ENCODE data around the gene SRC. TPM values are rescaled to one million over a fixed set of nuclear protein-coding genes. Genes with fewer than 3 reads are reported as not detected.
A peak's percentile ranks its signal among the peaks of the same experiment; 100 is the strongest.

SRC gene
- total RNA-seq, 4 donors from 2014 or later, result 27.5 to 52.2 (median 42.3) TPM

DNA sequence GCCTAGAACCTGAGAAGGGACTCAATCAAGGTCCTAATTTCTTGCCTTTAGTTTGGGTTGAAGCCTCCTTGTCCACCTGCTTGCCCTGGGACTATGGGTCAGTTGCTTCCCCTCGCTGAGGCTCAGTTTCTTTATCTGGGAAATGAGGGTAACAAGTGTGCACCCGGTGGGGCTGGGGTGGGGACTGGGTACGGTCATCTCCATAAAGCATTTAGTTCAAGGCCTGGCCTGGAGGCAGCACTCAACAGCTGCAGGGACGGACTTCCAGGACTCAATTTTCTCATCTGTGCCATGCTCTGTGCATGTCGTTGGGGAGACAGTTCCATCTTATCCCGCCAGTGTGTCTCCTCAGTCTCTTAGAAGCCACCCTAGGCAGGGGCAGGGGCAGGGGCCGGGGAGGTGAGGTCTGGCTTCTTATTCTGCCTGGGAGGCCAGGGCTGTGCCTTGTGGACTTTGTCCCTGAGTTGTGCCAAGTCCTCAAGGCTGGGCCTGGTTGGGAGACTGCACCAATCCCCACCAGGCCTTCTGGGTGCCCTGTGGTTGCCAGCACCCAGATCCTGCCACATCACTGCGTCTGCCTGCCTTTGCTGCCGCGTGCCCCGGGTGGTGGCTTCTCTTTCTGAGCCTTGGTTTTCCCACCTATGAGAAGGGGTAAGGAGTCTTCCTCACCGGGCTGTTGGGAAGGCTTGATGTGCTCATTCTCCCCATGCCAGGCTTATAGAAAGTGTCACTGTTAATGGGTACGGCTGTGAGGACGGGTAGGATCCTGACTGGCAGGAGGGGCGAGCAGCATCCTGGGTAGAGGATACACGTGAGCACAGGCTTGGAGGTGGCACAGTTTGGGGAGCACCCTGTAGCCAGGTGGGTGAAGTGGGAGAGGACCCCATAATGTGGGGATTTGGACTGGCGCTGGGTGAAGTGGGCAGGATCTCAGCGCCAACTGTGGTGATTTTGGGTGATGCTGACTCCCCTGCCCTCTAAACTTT, 8.6 kb downstream of the SRC start:
- Histone ChIP-seq H3K4me3 (no peak overlapping the region), H3K27ac (replicated peaks in 1 of 4) (no peak overlapping the region), H3K9me3 (no peaks in the 10 kb centered on the region), H3K4me1 (peaks cover 11 to 88% (median 60%) of the 10 kb centered on the region in 4 donors), H3K36me3 (peaks cover 0 to 33% (median 17%) of the 10 kb centered on the region in 4 donors), H3K27me3 (no peaks in the 10 kb centered on the region)
- TF ChIP-seq POLR2A (IDR thresholded peaks at IDR 0.05; ENCODE audit: low read depth) (no peak), EP300 (IDR thresholded peaks at IDR 0.05) (no peak), POLR2AphosphoS5 (IDR thresholded peaks at IDR 0.05) (no peak)
- TF ChIP-seq, protein P1, sequence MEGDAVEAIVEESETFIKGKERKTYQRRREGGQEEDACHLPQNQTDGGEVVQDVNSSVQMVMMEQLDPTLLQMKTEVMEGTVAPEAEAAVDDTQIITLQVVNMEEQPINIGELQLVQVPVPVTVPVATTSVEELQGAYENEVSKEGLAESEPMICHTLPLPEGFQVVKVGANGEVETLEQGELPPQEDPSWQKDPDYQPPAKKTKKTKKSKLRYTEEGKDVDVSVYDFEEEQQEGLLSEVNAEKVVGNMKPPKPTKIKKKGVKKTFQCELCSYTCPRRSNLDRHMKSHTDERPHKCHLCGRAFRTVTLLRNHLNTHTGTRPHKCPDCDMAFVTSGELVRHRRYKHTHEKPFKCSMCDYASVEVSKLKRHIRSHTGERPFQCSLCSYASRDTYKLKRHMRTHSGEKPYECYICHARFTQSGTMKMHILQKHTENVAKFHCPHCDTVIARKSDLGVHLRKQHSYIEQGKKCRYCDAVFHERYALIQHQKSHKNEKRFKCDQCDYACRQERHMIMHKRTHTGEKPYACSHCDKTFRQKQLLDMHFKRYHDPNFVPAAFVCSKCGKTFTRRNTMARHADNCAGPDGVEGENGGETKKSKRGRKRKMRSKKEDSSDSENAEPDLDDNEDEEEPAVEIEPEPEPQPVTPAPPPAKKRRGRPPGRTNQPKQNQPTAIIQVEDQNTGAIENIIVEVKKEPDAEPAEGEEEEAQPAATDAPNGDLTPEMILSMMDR (IDR thresholded peaks at IDR 0.05), result no peak
- 83% methylated on average over 15 of the region's 18 CpGs for WGBS
- intact Hi-C loops (cut with DNase I), result no loop called here
- no peak for DNase-seq (ENCODE audit: extremely low spot score)

DNA sequence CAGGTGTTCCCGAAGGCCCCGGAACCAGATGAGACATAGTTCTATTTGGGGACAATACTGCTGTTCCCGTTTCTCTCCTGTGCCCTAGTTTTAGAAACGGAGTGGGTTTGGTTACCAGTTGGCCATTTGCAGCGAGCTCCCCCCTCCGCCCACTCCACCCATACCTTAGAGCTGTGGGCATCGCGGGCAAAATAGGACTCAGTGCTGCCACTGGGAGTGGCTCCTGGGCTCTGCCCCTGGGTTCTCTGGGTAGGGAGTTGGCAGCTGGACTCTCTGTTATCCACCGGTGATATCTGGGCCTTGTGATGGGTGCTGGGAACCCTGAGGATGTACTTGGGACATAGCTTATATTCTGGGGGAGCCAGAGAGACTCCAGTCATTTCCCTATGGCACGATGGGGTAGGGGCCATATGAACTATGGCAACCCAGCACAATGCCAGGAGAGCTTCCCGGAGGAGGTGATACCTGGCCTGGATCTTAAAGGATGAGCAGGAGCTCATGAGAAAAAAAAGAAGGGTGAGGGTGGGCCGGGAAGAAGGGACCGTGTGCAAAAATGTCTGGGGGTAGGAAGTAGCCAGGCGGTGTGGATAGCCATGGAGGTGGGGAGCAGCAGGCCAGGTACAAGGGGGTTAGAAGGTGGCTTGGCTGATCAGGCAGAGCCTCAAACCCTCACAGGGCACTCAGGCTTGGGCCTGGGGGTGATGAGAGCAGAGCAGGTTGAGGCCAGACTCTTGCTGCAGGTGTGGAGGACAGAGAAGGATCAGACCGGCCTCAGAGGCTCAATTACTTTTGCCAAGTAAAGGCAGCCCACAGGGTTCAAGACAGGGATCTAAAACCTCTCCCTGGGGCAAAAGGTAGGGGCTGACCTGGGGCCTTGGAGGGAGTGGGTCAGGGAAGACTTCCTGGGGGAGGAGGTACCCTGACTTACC, 9.6 kb downstream of the SRC start:
- no peaks in the 10 kb centered on the region for H3K9me3 ChIP-seq
- H3K36me3 ChIP-seq, result peaks cover 0 to 27% (median 13%) of the 10 kb centered on the region in 4 donors
- peak overlapping the region in 3 of 4 donors; percentile 42 to 65 (median 45) for H3K27ac ChIP-seq (replicated peaks in 1 of 4)
- TF ChIP-seq EP300 (IDR thresholded peaks at IDR 0.05) (no peak), POLR2A (IDR thresholded peaks at IDR 0.05; ENCODE audit: low read depth) (no peak), POLR2AphosphoS5 (IDR thresholded peaks at IDR 0.05) (no peak)
- TF ChIP-seq, protein P1 (IDR thresholded peaks at IDR 0.05), result no peak
- peaks cover 11 to 81% (median 57%) of the 10 kb centered on the region in 4 donors for H3K4me1 ChIP-seq
- WGBS, result 92% methylated on average over 13 of the region's 15 CpGs
- no peak overlapping the region for H3K4me3 ChIP-seq
- intact Hi-C loops (cut with DNase I), result no loop called here
- DNase-seq (ENCODE audit: extremely low spot score), result no peak
- no peaks in the 10 kb centered on the region for H3K27me3 ChIP-seq

DNA sequence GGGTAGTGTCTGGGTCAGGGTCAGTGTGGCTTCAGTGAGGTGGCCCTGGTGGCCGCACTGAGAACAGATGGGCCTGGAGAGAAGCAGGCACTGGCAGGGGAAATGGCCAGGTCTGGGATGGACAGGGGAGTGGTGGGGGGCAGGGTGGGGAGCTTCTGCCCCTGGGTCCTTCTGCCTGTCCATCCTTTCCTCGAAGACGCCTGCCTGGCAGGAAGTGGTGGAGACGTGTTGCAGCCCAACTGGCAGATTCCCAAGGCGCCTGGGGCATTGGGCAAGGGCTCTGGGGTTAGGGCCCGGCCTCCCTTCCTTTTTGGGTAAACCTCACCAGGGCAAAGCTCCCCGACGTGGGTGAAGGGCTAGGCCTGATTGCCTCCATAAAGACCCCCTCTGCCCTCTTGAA, 10.4 kb downstream of the SRC start:
- intact Hi-C loops (cut with DNase I), result no loop called here
- no peak overlapping the region for H3K4me3 ChIP-seq
- H3K4me1 ChIP-seq, result peaks cover 11 to 84% (median 59%) of the 10 kb centered on the region in 4 donors
- no peaks in the 10 kb centered on the region for H3K9me3 ChIP-seq
- TF ChIP-seq, protein P1 (IDR thresholded peaks at IDR 0.05), result no peak
- TF ChIP-seq EP300 (IDR thresholded peaks at IDR 0.05) (no peak), POLR2A (IDR thresholded peaks at IDR 0.05; ENCODE audit: low read depth) (no peak), POLR2AphosphoS5 (IDR thresholded peaks at IDR 0.05) (no peak)
- H3K27me3 ChIP-seq, result no peaks in the 10 kb centered on the region
- WGBS, result 55% methylated on average over 8 of the region's 8 CpGs
- H3K36me3 ChIP-seq, result peaks cover 0 to 25% (median 9%) of the 10 kb centered on the region in 4 donors
- DNase-seq (ENCODE audit: extremely low spot score), result no peak
- H3K27ac ChIP-seq (replicated peaks in 1 of 4), result peak overlapping the region; percentile 42 to 65 (median 50)

DNA sequence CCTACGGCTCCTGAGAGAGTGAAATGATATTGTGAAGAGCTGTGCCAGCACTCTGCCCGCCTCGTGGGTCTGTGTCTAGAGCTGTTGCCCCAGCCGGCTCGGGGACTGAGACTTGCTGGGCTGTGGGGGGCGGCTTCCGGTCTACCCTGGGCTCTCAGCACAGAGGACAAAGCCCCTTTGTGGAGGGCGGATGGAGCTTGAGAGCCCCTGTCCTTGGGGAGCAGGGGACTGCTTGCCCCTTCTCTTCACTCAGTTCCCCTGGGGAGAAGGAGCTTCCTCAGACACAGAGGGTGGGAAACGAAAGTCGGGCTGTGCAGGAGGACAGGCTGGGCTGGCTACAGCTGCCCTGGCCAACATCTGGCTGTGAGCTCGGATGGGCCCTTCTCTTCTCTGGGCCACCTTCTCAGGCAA, 11.0 kb downstream of the SRC start:
- Histone ChIP-seq H3K9me3 (no peaks in the 10 kb centered on the region), H3K27ac (replicated peaks in 1 of 4) (peak overlapping the region; percentile 42 to 65 (median 50)), H3K27me3 (no peaks in the 10 kb centered on the region), H3K36me3 (peaks cover 0 to 23% (median 8%) of the 10 kb centered on the region in 4 donors), H3K4me3 (no peak overlapping the region), H3K4me1 (peaks cover 11 to 81% (median 59%) of the 10 kb centered on the region in 4 donors)
- intact Hi-C loops (cut with DNase I), result no loop called here
- TF ChIP-seq POLR2AphosphoS5 (IDR thresholded peaks at IDR 0.05) (no peak), POLR2A (IDR thresholded peaks at IDR 0.05; ENCODE audit: low read depth) (no peak), EP300 (IDR thresholded peaks at IDR 0.05) (no peak)
- TF ChIP-seq, protein P1 (IDR thresholded peaks at IDR 0.05), result no peak
- 70% methylated on average over 10 of the region's 11 CpGs for WGBS
- DNase-seq (ENCODE audit: extremely low spot score), result no peak

Data from esophagus muscularis mucosa (tissue), 4 donors.